Activated effector memory CD4-positive, alpha-beta T cell treated with anti-CD3 and anti-CD28 coated beads, Interleukin-2, amount 50 U/mL, for 16 hours (primary cell): ENCODE results near the gene PRAMEF1.
"Not testable (repeated sequence)": the region's sequence is repeated elsewhere in the genome, so short reads cannot be mapped to it uniquely, and the experiment has no call there.

Experiments
- DNase-seq: peaks from one replicate; pipeline ENCODE4 v3.0.0-alpha.2; 2020

The PRAMEF1 gene, protein sequence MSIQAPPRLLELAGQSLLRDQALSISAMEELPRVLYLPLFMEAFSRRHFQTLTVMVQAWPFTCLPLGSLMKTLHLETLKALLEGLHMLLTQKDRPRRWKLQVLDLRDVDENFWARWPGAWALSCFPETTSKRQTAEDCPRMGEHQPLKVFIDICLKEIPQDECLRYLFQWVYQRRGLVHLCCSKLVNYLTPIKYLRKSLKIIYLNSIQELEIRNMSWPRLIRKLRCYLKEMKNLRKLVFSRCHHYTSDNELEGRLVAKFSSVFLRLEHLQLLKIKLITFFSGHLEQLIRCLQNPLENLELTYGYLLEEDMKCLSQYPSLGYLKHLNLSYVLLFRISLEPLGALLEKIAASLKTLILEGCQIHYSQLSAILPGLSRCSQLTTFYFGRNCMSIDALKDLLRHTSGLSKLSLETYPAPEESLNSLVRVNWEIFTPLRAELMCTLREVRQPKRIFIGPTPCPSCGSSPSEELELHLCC

GRCh38 chr1:12791097-12791496 is at the start of gene PRAMEF1:
Gene PRAMEF1, plus strand, starts transcription at chr1:12791397. Its CDS starts 1,831 bp downstream, at chr1:12793228.
- DNase-seq = not testable (repeated sequence)

DNA sequence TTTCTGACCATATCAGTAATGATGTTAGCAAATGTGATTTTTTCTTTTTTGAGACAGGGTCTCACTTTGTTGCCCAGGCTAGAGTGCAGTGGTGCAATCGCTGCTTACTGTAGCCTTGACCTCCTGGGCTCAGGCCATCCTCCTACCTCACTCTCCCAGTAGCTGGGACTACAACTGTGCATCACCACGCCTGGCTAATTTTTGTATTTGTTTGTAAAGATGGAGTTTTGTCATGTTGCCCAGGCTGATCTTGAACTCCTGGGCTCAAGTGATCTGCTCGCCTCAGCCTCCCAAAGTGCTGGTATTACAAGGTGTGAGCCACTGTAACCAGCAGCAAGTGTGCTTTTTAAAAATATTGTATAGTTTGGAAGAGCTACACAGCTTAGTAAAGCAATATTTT is 49.3 kb upstream of the PRAMEF1 start:
- DNase-seq = no peak

DNA sequence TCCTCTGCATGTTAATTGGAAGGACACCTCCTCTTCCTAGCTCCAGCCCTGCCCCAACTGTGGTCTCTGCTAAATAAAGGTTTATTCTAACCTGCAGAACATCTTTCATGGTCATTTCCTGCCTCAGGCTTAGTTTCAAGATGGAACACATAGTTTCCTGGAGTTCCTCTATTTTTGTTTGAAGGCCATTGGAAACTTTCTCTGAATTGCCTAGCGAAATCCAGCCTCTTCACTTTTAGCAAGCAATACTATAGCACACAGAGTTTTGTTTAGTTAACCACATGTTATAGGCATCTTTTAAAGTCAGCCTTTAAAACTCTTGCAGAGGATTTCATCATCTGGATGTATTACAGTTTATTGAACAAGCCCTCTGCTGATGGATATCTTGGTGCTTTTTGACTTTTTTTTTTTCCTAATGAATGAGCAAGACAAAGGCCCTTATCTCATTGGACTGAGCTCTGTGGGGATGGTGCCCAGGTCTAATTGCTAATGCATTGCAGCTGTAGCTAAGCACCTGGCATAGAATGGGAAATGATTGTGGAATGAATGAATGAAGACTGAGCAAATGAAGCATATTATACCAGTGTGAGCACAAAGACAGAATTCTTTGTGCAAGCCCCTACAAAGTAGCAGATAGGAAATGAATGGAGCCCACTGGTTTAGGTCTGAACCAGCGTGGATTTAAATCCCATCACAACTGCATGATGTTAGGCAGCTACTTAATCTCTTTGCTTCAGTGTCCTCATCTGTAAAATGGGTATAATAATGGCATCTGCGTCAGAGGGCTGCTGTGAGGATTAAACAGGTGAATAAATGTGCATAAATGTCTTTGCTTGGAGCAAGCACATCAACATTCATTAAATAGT is 45.8 kb upstream of the PRAMEF1 start:
- DNase-seq = no peak

- DNase-seq = no peak
These were observed 45.2 kb upstream of the PRAMEF1 start, which contains the start of gene CFAP107 for GRCh38 chr1:12745992-12746323. Gene CFAP107, plus strand, starts transcription at chr1:12746200. Its CDS starts 231 bp downstream, at chr1:12746431.

GRCh38 chr1:12748778-12749355 is 42.3 kb upstream of the PRAMEF1 start:
- no peak for DNase-seq

GRCh38 chr1:12754738-12755137 is 36.5 kb upstream of the PRAMEF1 start:
- no peak for DNase-seq

- DNase-seq = no peak
These were observed 34.9 kb upstream of the PRAMEF1 start for GRCh38 chr1:12756273-12756672.

- no peak for DNase-seq
These were observed 34.3 kb upstream of the PRAMEF1 start for GRCh38 chr1:12756768-12757413.

- no peak for DNase-seq
These were observed 33.4 kb upstream of the PRAMEF1 start for GRCh38 chr1:12757836-12758235.

DNA sequence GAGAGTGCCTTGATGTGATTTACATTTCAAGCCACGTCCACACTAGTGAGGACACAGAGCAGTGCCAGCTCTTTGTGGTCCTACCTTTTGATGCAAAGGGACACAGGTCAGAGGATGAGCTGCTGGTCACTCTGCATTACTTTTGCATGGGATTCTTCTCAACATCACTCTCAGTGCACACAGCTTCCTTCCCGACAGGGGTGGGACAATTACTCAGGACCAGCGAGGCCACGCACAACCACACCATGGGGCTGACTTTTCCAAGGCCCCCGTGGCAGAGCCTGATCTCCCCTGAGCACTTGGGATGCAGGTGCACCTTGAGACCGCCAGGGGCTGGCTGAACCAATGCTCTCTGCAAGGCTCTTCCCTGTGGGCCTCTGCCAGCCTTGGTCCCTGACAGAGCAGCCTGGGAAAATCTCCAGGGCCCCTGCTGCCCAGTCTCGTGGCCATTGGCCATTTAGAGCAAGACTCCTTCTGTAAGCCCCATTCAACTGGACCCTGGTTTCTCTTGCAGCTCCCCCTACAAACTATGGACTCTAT is 30.9 kb upstream of the PRAMEF1 start:
- no peak for DNase-seq

- DNase-seq = no peak
These were observed 29.4 kb upstream of the PRAMEF1 start for GRCh38 chr1:12761781-12762180.

DNA sequence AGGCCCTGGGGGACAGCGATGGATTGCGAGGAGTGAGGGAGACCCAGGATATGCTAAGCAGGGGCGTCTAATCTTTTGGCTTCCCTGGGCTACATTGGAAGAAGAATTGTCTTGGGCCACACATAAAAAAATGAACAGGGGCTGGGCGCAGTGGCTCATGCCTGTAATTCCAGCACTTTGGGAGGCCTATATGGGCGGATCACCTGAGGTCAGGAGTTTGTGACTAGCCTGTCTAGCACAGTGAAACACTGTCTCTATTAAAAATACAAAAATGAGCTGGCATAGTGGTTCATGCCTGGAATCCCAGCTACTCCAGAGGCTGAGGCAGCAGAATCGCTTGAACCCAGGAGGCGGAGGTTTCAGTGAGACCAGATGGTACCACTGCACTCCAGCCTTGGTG is 28.4 kb upstream of the PRAMEF1 start:
- no peak for DNase-seq

DNA sequence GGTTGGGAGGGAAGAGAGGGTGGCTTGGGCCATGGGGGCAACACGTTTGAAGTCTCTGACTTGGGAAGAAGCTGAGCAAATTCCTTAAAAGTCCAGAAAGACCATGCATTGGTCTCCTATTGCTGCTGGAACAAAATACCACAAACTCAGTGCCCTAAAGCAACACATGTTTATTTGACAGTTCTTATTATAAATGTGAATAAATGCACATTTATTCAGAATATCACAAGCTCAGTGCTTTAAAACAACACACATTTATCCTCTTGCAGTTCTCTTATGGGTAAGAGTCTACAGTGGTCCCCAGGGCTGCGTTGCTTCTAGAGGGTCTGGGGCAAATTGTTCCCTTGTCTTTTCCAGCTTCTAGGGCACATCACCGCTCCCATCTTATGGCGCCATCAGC is 27.7 kb upstream of the PRAMEF1 start:
- no peak for DNase-seq

DNA sequence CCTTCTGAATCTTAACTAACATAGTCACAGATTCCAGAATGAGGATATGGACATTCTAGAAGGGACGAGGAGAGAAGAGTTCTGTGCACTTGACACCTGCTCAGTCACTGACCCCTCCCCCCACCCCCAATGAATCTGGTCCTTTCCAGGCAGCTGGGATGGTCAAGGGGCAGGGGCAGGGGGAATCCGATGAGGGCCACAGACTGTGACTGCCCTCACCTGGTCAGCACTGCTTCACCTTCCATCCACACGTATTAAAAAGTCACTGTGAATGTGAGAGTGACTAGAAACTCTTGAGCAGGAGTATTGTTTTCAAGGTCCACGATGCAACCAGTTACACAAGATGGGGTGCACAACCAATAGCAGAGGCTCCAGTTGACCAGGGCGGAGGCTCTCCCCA is 27.2 kb upstream of the PRAMEF1 start:
- no peak for DNase-seq

GRCh38 chr1:12769031-12769430 is 22.2 kb upstream of the PRAMEF1 start:
- no peak for DNase-seq

- DNase-seq = no peak
These were observed 21.2 kb upstream of the PRAMEF1 start for GRCh38 chr1:12769976-12770505.

DNA sequence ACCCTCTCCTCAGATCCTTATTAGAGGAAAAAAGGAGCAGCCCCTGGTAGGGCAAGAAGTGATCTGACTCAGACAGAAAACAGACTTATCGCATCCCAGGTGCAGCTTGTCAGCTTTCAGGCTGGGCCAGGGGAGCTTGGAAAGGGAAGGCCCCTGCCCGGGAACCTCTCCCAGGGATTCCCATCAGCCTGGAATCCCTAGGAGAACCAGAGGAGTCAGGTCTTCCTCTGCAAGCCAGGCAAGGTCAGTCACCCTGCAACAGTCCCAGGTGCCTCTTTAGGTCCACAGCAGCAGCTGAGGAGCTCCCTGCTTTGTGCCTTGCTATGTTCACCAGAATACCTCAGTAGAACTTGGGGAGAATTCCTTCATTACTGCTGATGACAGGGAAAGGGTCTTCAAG is 20.6 kb upstream of the PRAMEF1 start:
- no peak for DNase-seq

- no peak for DNase-seq
These were observed 20.0 kb upstream of the PRAMEF1 start for GRCh38 chr1:12771186-12771585.

DNA sequence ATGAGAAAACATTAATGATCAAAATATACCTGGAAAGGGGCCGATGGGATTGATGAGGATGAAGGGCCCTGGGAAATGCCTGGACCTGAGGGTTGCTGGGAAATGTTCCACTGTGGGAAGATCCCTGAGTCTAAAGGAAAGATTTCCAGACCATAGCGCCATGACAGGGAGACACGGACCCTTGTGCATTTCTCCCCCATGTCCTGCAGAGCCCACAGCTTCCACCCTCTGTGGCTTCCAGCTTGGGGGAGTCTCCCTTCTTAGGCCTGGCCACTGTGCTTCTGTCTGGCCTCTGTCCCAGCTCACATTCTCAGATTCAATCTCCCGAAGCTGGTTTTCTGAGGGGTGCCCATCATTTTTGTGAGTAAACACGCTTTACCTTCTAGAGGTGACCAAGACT is 18.7 kb upstream of the PRAMEF1 start:
- DNase-seq = no peak

DNA sequence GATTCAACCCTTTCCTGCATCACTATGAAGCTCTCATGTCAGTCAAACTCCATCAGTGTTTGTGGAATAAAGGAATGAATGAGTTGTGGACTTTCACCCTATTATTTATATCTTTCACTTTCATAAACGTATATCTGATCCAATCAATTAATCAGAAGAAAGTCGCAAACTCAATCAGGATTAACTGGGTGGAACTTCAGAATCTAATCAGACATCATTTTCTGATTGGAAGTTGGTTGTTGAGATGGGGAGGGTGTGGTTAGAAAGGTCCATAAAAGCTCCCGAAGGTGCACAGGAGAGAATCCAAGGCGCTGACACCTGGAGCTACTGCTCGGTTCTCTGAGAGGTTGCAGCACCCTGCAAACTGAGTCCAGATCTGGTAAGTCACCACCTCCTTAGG is 17.8 kb upstream of the PRAMEF1 start, which contains the start of gene PRAMEF12:
Gene PRAMEF12, plus strand, starts transcription at position 301 of the 400 bp plus-strand sequence. CDS start 1,130 bp downstream, outside the sequence.
- DNase-seq = no peak

DNA sequence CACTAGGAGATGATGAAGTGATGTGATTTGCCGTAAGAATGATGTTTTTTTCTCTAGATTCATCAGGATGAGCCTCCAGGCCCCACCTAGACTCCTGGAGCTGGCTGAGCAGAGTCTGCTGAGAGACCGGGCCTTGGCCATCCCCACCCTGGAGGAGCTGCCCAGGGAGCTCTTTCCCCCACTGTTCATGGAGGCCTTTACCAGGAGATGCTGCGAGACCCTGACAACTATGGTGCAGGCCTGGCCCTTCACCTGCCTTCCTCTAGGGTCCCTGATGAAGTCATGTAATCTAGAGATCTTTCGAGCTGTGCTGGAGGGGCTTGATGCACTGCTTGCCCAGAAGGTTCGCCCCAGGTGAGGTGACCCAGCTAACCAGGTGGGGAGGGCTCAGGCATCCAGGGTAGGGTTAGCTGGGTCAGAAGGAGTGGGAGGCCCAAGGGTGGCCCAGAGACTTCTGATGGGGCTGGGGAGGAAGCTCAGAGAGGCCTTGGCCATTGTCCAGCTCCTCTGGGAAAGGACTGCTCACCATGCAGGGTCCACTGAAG is 16.3 kb upstream of the PRAMEF1 start:
- no peak for DNase-seq

- DNase-seq = no peak
These were observed 15.8 kb upstream of the PRAMEF1 start for GRCh38 chr1:12775443-12775842.
